Stimulated activated CD4-positive, alpha-beta T cell treated with anti-CD3 and anti-CD28 coated beads, Interleukin-4, amount 100 ng/mL, for 4 hours (primary cell): ENCODE measurements around the gene NR2C2.
"Not testable (repeated sequence)": the region's sequence is repeated elsewhere in the genome, so short reads cannot be mapped to it uniquely, and the experiment has no call there.

Source experiments
- DNase-seq, 2 experiments: peaks; one replicate each; pipeline ENCODE4 v3.0.0-alpha.2; 2020

The NR2C2 gene

DNA sequence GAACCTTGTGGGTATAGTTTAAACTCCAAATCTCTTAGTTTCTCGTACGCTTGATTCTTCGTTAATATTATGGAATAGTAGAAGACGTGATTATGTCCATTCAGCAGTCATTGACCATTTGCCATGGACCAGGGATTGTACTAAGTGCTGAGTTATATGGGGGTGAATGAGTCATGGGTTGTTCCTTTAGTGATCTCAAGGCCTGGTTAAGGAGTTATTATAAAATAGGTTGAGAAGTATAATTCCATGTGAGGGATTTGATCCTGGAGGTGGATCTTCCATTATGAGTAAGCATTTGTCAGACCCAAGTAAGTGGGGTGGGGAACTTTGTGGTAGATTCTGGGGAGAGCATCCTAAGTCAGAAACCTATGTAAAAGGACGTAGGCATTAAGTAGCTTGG is 15.4 kb downstream of the NR2C2 start:
- DNase-seq: no peak

DNA sequence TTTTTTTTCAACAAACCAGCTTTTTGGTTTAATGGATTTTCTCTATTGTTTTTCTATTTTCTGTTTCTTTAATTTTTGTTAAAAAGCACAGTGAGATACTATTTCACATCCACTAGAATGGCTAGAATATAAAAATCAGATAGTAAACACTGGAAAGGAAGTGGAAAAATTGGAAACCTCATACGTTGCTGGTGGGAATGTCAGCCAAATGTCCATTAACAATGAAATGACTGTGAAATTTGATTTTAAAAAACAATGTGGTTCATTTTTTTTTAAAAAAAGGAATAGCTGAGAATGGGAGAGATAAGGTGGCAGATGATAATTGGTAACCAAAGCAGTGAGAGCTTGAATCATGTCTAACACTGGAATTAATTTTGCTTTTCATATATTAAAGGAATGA is 19.9 kb downstream of the NR2C2 start:
- DNase-seq: no peak

DNA sequence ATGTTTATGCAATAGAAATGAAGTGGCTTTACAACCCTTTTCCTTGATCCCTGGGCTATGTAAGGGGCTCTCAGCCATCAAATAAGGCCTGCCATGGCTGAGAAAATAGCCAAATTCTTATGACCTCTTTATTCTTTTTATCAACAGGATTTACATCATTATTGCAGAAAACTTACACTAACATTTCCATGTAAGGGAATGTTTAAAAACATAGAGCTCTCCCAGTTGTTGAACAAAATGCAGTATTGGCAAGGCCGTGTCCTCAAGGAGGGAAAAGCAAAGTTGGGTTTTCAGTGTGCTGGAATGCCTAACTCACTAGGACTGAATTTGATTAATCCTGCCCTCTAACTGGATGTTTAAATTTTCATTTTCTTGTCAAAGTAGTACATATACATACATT is 22.3 kb downstream of the NR2C2 start:
- DNase-seq: no peak

DNA sequence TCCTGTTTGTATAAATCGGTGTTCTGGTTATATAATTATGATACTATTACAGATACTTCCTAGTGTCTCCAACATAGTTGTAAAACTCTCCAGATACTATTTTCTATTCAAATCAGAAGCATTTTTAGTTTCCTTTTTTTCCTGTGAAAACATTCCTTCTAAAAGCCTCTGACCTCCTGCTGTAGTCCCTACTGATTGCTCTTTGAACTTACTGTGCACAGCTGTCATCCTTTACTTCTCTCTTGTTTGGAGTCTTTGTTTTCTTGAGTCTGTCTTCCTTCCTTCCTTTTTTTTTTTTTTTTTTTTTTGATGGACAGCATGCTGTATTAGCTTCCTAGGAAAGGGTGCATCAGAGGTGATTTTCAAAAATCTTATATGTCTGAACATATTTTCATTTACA is 28.9 kb downstream of the NR2C2 start:
- DNase-seq: no peak

DNA sequence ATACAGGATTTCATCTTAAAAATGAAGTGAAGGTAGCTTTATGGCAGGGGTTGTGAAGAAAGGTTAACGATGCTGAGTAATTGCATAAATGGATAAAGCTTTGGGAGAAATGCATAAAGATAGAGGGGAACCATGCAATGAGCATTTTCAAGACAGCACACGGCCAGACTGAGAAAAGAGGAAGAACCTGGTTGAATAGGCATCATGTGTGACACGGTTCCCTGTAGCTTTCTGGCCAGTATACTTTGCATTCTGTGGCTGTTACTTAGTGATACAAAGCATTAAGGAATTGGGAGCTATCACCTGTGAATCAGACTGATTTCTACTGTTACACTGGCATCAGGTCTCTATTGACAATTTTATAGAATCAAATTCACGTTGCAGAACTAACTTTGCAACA is 33.3 kb downstream of the NR2C2 start:
- no peak for DNase-seq

DNA sequence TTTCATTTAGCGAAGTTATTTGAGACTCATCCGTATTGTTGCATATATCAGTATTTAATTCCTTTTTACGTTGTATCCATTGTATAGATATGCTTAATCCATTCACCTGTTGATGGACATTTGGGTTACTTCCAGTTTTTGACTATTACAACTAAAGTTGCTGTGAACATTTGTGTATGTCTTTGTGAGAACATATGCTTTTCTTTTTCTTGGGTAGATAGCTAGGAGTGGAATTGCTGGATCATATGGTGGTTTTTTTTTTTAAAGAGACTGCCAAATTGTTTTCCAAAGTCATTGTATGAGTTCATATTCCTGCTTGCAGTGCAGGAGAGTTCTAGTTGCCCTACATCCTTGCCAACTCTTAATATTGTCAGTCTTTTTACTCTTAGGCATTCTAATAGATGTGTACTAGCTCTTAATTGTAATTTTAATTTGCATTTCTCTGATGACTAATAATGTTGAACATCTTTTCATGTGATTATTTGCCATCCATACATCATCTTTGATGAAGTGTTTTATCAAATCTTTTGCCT is 37.3 kb downstream of the NR2C2 start:
- DNase-seq: no peak

DNA sequence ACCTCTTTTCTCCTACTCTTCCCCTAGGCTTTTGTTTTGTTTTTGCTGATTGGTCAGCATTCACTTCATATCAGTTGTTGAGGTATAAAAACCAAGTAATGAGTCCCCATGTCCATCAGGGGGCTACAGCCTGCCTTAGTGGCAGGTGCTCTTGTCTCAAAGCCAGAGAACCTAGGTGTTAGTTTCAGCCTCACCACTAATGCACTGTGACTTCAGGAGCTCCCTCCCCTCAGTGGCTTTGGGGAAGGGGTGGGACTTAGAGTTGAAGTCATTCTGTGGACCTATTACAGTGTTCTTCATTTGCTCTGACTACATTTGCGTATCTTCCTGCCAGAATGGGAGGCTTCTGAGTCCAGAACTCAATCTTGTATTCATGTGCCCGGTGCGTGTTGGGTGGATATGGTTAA is 41.6 kb downstream of the NR2C2 start:
- DNase-seq: no peak

DNA sequence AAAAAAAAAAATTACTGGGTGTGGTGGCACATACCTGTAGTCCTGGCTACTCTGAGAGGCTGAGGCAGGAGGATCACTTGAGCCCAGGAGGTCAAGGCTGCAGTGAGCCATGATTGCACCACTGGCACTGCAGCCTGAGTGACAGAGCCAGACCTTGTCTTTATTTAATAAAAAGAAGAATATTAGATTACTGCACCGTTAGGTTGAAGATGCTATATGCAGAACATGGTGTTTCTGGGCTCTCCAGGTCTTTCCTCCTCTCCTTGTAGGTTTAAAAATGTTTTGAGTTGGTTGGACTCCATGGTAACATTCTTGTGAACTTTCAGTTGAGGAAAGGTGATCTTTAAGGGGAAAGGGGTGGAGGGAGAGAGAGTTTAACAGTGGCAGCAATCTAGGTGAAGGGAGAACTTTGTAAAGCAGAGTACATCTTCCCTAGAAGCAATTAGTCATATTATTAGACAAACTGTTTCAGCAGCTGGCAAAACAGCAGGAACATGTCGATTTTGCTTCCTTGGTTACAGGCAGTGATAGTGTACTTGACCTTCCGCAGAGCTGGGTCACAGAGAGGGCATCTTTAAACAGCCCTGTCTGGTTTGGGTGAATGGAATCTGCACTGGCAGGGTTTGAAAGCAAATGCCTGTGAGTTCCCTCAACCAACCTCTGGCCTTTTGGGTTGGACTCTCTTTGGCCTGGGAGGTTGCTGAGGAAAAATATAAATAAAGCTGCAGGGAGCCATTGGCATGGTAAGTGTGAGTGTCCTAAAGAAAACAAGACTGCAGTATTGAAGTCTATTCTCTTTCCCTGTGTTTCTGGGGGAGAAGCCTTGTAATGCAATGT is 42.8 kb downstream of the NR2C2 start:
- no peak for DNase-seq

DNA sequence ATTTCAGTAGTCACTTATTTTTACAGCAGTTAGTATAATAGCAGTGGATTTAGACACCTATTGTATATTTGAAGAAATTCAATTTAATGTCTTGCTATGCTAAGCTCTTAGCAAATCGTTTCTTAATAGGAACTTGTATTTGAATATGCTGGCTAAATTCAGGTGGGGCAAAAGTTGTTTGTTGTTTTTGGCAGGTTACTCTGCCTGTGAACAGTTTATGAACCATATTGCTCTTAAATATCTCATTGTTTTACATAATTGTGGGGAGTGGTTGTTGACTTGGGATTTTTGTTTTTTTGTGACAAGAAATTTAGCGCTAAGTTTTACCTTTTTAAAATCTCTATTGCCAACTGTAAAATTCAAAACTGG is 43.4 kb downstream of the NR2C2 start:
- no peak for DNase-seq

DNA sequence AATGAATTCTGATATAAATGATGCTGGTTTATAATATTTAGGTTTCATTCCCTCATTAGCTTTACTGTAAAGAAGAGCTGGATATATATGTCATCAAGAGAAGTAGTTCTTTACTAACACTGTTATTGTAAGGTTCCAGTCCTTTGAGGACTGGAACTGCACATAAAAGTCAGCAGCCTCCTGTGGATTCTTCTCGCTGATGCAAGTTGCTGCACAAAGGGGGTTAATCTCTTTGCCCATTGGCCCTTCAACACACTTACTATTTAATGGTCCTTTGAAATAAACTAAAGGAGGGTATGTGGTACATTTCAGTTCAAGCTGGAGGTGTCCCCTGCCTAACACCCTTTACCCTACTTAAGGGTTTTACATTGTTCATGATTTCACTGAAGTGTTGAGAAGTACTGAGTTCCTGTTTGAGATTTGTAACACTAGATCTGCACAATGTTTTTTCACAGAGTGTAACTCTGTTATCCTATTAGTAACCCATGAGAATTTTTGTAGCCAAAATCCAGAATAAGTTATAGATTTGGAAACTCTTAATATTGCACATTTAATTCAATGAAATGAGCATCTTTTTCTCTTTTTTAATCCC is 43.9 kb downstream of the NR2C2 start:
- DNase-seq: no peak

DNA sequence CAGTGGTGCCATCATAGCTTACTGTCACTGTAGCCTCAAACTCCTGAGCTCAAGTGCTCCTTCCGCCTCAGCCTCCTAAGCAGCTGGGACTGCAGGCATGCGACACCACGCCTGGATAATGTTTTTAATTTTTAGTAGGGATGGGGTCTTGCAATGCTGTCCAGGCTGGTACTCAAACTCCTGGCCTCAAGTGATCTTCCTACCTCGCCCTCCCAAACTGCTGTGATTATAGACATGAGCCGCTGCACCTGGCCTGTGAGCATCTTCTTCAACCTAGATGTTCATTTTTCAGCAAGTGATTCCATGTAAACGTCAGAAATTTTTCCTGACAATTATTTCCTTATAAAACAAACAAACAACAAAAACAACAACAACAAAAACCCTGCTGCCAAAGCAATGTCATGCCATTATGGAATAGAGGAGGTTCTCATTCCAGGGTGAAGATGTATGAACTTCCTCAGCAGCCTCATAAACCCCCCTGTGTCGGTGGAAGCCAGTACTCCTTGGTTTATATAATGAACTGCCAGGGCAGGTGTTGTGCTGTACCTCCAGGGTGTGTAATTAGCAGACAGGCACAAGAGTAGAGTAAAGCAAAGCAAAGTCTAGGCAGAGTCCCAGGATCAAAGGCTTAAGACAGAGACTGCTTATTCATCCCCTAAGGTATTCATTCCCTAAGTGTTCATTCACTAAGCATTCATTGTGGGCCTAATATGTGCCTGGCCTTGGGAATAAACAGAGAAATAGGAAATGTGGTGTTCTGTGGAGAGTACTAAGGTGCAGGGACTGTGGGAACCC is 44.6 kb downstream of the NR2C2 start:
- DNase-seq: no peak

DNA sequence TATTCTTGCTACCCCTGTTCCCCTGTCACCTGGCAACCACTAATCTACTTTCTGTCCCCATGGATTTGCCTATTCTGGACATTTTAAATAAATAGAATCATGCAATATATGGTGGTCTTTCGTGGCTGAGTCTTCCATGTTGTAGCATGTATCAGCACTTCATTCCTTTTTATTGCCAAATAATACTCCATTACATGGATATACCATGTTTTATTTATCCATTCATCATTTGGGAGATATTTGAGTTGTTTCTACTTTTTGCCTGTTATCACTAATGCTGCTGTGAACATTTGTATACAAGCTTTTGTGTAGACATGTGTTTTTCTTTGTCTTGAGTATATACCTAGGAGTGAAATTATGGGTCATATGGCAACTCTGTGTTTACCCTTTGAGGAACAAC is 50.6 kb downstream of the NR2C2 start:
- no peak for DNase-seq

DNA sequence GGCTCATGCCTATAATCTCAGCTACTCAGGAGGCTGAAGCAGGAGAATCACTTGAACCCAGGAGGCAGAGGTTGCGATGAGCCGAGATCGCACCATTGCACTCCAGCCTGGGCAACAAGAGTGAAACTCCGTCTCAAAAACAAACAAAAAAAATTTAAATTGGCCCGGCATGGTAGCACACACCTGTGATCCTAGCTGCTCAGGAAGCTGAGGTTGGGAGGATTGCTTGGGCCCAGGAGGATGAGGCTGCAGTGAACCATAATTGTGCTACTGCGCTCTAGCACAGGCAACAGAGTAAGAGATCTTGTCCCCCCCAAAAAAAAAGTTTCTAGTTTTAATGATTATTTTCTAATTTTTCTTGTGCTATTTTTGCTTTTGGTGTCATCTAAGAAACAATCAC is 51.8 kb downstream of the NR2C2 start:
- DNase-seq: not testable (repeated sequence)

DNA sequence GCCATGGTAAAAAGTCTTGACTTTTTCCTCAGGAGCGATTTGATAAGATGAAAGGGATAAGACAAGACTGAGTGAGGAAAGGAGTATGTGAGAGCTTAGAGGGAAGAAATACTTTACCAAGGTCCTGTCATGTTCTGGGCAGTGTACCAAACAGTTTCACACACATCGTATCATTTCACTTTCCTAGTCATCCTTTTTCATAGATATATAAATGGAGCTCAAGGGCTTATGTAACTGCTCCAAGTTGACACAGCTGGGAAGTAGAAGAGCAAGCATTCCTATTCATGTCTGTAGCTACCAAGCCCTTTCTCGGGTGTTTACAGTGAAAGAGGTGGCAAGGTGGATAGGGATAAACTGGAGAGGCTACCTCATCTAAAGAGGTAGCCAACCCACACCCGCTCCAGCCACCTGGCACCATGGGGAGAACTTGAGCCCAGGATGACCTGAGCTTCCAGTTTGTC is 60.3 kb downstream of the NR2C2 start:
- no peak for DNase-seq

DNA sequence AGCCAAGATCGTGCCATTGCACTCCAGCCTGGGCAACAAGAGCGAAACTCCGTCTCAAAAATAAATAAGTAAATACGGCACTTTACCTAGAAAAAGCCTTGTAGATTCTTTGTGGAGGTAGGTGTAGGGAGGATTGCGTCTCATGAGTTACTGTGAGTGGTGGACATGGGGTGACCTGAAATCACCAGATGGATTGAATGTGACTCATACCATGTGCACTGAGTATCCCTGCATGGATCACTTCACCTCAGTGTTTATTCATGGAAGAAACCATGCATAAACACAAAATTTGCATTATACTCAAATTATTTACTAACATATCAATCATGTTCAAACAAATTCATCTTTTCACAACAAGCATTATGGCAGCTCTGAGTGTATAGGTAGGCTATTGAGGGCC is 61.8 kb downstream of the NR2C2 start:
- no peak for DNase-seq

DNA sequence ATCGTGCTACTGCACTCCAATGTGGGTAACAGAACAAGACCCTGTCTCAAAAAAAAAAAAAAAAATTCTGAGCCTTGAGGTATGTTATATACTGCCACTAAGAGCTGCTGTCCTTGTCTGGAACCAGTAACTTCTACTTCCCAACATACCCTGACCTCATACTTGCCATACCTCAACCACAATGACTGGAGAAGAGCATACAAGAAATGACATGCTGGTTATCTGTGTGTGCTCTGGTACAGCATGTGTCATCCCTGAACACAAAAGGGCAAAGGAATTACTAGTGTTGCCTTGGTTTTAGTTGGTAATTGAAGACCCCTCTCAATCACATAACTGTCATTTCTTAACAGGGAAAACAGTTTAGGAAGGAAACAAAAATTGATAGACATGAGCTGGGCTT is 63.3 kb downstream of the NR2C2 start:
- DNase-seq: no peak

DNA sequence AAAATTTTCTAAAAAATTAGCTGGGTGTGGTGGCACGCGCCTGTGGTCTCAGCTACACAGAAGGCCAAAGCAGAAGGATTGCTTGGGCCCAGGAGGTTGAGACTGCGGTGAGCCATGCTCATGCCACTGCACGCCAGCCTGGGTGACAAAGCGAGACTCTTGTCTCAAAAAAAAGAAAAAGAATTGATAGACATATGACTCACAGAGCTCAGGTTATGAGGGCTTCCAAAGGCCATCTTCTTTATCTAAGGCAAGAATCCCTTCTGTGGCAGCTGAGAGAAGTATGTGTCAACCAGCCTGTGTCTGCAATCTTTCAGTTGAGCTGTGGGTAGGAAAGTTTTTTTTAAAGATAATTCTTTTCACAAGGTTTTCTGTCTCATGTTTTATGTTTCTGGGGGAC is 63.8 kb downstream of the NR2C2 start:
- DNase-seq: no peak

DNA sequence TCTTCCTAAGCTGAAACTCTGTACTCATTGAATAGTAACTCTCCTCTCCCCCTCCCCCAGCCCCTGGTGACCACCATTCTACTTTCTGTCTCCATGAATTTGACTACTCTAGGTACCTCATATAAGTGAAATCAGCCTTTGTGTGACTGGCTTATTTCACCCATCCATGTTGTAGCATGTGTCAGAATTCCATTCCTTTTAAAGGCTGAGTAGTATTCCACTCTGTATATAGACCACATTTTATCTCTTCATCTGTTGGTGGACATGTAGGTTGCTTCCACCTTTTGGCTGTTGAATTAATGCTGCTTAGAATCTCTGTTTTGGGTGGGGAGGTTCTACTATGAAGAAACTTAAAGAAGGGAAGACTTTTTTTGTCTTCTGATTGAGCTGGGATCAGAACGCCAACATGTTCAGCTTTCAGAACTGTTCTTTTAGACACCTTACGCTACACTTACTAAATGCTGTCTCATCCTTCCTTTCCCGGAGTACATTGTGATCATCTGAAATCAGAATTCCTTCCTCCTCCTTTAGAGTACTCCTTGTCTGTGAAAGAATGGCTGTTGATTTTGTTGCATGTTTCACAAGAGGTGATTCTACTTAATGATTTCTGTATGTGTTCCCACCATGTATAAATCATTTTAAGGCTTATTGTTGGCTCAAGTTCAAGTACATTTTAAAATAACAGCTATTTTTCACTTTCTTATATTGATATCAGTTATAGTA is 67.4 kb downstream of the NR2C2 start:
- no peak for DNase-seq

DNA sequence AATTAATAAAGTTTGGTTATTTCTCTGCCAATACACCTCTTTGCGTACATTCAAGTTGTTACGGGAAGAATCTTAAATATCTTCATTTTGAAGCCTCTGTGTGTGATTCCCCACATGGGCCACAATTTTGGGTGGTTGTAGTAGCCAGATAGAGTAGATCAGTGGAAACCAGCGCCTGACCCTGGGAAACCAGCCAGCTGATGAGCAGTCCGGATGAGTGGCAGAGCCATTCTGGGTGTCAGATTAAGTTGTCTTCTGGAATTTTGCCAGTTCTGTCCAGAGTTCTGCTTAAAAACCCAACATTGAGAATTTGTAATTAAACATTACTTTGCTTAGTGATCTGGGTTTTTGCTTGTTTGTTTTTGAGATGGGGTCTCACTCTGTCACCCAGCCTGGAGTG is 68.1 kb downstream of the NR2C2 start:
- DNase-seq: no peak

DNA sequence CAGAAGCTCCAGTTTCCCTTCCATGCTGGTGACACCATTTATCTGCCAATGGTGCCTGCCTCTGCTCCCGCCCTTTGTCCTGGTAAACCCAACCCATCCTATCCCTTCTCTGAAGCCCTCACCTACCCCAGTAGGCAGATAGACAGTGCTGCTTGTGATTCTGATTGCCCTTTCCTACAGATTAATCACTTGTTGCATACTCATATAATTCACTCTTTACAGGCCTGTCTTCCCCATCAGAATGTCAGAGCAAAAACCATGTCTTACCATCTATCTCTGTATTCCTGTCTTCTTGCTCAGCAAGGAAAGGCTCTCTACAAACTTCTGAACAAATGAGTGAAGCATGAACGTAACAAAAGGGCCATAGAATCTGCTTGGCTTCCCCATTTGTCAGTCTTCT is 69.8 kb downstream of the NR2C2 start:
- DNase-seq: no peak

DNA sequence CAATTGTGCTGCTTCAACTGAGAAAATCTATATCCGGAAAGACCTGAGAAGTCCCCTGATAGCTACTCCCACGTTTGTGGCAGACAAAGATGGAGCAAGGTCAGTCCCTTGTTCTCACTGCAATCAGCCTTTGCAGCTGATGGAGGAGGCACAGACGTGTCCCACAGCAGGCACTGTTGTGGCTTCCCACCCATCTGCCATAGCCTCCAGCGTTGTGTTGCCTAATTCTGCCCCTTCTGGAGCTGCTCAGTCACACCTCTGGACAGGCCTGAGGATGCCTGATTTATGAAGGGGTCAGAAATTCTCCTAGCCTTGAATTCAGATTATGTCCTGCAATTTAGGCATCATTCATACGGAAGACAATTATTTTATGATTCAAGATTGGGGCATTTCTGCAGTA is 75.9 kb downstream of the NR2C2 start:
- DNase-seq: no peak

DNA sequence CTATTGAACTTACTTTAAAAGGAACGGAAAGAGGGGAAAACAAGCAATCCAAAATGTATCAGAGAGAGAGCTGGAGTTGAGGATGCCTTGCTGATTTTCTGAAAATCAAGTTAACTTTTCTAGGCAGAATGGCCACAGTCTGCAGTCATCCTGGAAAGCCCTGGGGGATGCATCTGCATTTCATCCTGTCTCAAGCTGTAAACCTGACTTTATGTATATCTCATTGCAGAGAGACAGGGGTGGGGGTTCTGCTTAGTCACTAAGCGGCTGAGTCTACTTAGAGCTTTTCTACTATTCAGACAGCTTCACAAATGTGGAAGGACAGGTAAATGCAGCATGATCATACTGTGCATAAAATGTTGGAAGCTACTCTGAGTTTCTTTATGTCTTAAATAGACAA is 76.3 kb downstream of the NR2C2 start:
- DNase-seq: no peak

DNA sequence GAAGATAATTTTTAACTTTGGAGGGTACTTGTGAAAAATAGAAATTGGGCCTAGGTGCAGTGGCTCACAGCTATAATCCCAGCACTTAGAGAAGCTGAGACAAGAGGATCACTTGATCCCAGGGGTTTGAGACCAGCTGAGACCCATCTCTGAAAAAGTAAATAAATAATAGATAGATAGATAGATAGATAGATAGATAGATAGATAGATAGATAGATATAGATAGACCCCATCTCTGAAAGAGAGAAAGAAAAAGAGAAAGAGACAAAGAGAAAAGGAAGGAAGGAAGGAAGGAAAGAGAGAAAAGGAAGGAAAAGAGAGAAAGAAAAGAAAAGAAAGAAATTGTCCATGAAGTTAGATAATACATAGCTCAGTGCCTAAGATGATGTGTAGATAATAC is 82.2 kb downstream of the NR2C2 start:
- no peak for DNase-seq
